Colon (tissue), 2 donors: ENCODE measurements around the gene CAMK2G.

ENCODE experiments used
- FAIRE-seq: peaks from 2 replicates; lab custom pipeline; 2012; peaks lifted over from hg19 to GRCh38; lab: Jason Lieb, UNC
- donor health status: control.
- donor health status: control.

Gene CAMK2G

GRCh38 chr10:73863039-73863817 is 11.1 kb downstream of the CAMK2G start:
- no peak for FAIRE-seq

GRCh38 chr10:73862011-73862410 is 12.3 kb downstream of the CAMK2G start:
- no peak for FAIRE-seq

GRCh38 chr10:73859784-73860491 is 14.4 kb downstream of the CAMK2G start:
- FAIRE-seq, result no peak

- no peak for FAIRE-seq
These were observed 14.9 kb downstream of the CAMK2G start for GRCh38 chr10:73859428-73859783.

GRCh38 chr10:73858750-73859427 is 15.5 kb downstream of the CAMK2G start:
- FAIRE-seq, result no peak

GRCh38 chr10:73858013-73858708 is 16.2 kb downstream of the CAMK2G start:
- no peak for FAIRE-seq

GRCh38 chr10:73857446-73857845 is 16.9 kb downstream of the CAMK2G start:
- FAIRE-seq, result no peak

- FAIRE-seq, result no peak
These were observed 18.1 kb downstream of the CAMK2G start for GRCh38 chr10:73856261-73856660.

GRCh38 chr10:73855413-73855812 is 18.9 kb downstream of the CAMK2G start:
- no peak for FAIRE-seq

GRCh38 chr10:73854310-73854709 is 20.0 kb downstream of the CAMK2G start:
- FAIRE-seq, result no peak

- no peak for FAIRE-seq
These were observed 21.2 kb downstream of the CAMK2G start for GRCh38 chr10:73853196-73853595.

GRCh38 chr10:73850863-73851461 is 23.4 kb downstream of the CAMK2G start:
- FAIRE-seq, result no peak

- FAIRE-seq, result no peak
These were observed 24.1 kb downstream of the CAMK2G start for GRCh38 chr10:73850211-73850610.

GRCh38 chr10:73848821-73849489 is 25.4 kb downstream of the CAMK2G start:
- FAIRE-seq, result no peak

- no peak for FAIRE-seq
These were observed 27.3 kb downstream of the CAMK2G start for GRCh38 chr10:73847031-73847430.

- FAIRE-seq, result no peak
These were observed 31.1 kb downstream of the CAMK2G start for GRCh38 chr10:73843261-73843660.

- FAIRE-seq, result no peak
These were observed 32.0 kb downstream of the CAMK2G start for GRCh38 chr10:73842349-73842748.

GRCh38 chr10:73841526-73842285 is 32.6 kb downstream of the CAMK2G start:
- no peak for FAIRE-seq

GRCh38 chr10:73841061-73841421 is 33.3 kb downstream of the CAMK2G start:
- no peak for FAIRE-seq

- FAIRE-seq, result no peak
These were observed 33.8 kb downstream of the CAMK2G start for GRCh38 chr10:73840403-73841060.
